ENCODE measurements around the gene GNG12.

GNG12 gene

GRCh38 chr1:67843331-67843730, 10.1 kb upstream of the GNG12 start:
- no peak for DNase-seq (ENCODE audit: low read depth in 1 of 2, low spot score in 1 of 2)

GRCh38 chr1:67840449-67840848, 7.2 kb upstream of the GNG12 start:
- no peak for DNase-seq (ENCODE audit: low read depth in 1 of 2, low spot score in 1 of 2)

- no peak for DNase-seq (ENCODE audit: low read depth in 1 of 2, low spot score in 1 of 2)
Measured at GRCh38 chr1:67839826-67840225, 6.6 kb upstream of the GNG12 start.

- DNase-seq (ENCODE audit: low read depth in 1 of 2, low spot score in 1 of 2), result no peak
Measured at GRCh38 chr1:67838180-67838910, 5.1 kb upstream of the GNG12 start.

GRCh38 chr1:67836769-67837168, 3.5 kb upstream of the GNG12 start:
- no peak for DNase-seq (ENCODE audit: low read depth in 1 of 2, low spot score in 1 of 2)

GRCh38 chr1:67835663-67836452, 2.6 kb upstream of the GNG12 start:
- DNase-seq (ENCODE audit: low read depth in 1 of 2, low spot score in 1 of 2), result no peak

- no peak for DNase-seq (ENCODE audit: low read depth in 1 of 2, low spot score in 1 of 2)
Measured at GRCh38 chr1:67834246-67834877, 1.1 kb upstream of the GNG12 start.

- DNase-seq (ENCODE audit: low read depth in 1 of 2, low spot score in 1 of 2), result no peak
Measured at GRCh38 chr1:67833602-67833940, 304 bp upstream of the GNG12 start.

- no peak for DNase-seq (ENCODE audit: low read depth in 1 of 2, low spot score in 1 of 2)
Measured at GRCh38 chr1:67831850-67832513, 1.3 kb downstream of the GNG12 start.

GRCh38 chr1:67830928-67831830, 2.1 kb downstream of the GNG12 start:
- no peak for DNase-seq (ENCODE audit: low read depth in 1 of 2, low spot score in 1 of 2)

- DNase-seq (ENCODE audit: low read depth in 1 of 2, low spot score in 1 of 2), result no peak
Measured at GRCh38 chr1:67830226-67830625, 3.0 kb downstream of the GNG12 start.

GRCh38 chr1:67827688-67828087, 5.6 kb downstream of the GNG12 start:
- DNase-seq (ENCODE audit: low read depth in 1 of 2, low spot score in 1 of 2), result no peak

GRCh38 chr1:67825591-67825990, 7.7 kb downstream of the GNG12 start:
- DNase-seq (ENCODE audit: low read depth in 1 of 2, low spot score in 1 of 2), result no peak

- no peak for DNase-seq (ENCODE audit: low read depth in 1 of 2, low spot score in 1 of 2)
Measured at GRCh38 chr1:67824766-67825165, 8.5 kb downstream of the GNG12 start.

GRCh38 chr1:67823615-67824014, 9.7 kb downstream of the GNG12 start:
- DNase-seq (ENCODE audit: low read depth in 1 of 2, low spot score in 1 of 2), result no peak

- no peak for DNase-seq (ENCODE audit: low read depth in 1 of 2, low spot score in 1 of 2)
Measured at GRCh38 chr1:67821263-67821662, 12.0 kb downstream of the GNG12 start.

- DNase-seq (ENCODE audit: low read depth in 1 of 2, low spot score in 1 of 2), result no peak
Measured at GRCh38 chr1:67818725-67819301, 14.5 kb downstream of the GNG12 start.

- no peak for DNase-seq (ENCODE audit: low read depth in 1 of 2, low spot score in 1 of 2)
Measured at GRCh38 chr1:67818162-67818561, 15.1 kb downstream of the GNG12 start.

GRCh38 chr1:67817319-67817718, 15.9 kb downstream of the GNG12 start:
- no peak for DNase-seq (ENCODE audit: low read depth in 1 of 2, low spot score in 1 of 2)

GRCh38 chr1:67816506-67816905, 16.8 kb downstream of the GNG12 start:
- DNase-seq (ENCODE audit: low read depth in 1 of 2, low spot score in 1 of 2), result no peak

All from activated T-helper 1 cell treated with anti-CD3 and anti-CD28 coated beads, Interleukin-2, amount 50 U/mL, for 16 hours (primary cell).